HG03432 (cell line): ENCODE results near the gene ACOX3.
"Not testable (repeated sequence)": the region's sequence is repeated elsewhere in the genome, so short reads cannot be mapped to it uniquely, and the experiment has no call there.

Experiments
- ATAC-seq: cut with Tn5 transposase; IDR thresholded peaks from one replicate; pipeline ENCODE4 v1.9.1; 2021; ENCODE audit warnings: mild to moderate bottlenecking, moderate library complexity; ENCODE audit not compliant: unreplicated experiment

The ACOX3 gene

DNA sequence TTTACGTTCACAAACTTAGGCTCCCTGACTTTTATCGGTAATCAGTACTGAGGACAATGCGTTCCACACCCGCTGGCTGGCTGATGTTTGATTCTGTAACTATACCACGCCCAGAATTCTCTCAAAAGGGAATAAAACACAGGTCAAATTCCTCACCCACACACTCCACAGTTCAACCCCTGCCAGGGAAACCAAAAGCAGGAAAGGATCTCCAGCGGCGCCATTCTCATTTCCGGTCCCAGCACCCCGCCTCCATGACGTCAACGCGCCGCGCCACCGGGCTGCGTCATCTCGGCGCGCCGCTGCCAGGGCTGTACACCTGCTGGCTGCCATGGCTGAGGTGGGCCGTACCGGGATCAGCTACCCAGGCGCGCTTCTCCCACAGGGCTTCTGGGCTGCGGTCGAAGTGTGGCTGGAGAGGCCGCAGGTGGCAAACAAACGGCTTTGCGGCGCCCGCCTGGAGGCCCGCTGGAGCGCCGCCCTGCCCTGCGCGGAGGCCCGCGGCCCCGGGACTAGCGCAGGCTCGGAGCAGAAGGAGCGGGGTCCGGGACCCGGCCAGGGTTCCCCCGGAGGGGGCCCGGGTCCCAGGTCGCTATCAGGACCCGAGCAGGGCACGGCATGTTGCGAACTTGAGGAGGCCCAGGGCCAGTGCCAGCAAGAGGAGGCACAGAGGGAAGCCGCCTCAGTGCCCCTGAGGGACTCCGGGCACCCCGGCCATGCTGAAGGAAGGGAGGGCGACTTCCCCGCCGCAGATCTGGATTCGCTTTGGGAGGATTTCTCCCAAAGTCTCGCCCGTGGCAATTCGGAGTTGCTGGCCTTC lies at the start of gene ACOX3, which contains the start of gene TRMT44:
TSS of gene ACOX3 (minus strand) at position 232 of the 820 bp plus-strand sequence. CDS start 24,202 bp downstream, outside the sequence.
TSS of gene TRMT44 (plus strand) at position 286 of the 820 bp plus-strand sequence. CDS start at position 332, 46 bp downstream.
- ATAC-seq: peak; percentile 87

DNA sequence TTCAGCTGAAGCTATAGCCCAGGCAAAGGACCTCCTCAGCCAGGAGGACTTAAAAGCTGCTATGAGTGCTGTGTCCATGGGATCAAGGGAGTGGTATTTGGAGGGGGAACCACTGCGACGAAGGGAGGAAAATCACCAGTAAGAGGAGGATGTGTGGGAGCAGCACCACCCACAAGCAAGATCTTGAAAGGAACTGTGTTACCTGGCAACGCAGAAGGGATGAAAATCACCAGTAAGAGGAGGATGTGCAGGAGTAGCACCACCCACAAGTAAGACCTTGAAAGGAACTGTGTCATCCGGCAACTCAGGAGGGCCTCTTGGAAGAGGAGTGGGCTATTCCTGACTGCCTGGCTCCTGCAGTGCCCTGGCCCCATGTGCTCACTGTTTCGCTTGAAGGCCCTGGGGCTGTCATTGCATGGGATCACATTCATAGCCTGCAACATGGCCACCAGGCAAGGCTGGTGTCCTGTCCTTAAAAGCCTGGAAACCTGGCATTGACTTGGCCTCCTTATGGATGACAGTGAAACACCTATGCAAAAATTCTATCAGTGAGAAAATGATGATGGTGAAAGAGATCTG lies 48.4 kb upstream of the ACOX3 start:
- no peak for ATAC-seq

DNA sequence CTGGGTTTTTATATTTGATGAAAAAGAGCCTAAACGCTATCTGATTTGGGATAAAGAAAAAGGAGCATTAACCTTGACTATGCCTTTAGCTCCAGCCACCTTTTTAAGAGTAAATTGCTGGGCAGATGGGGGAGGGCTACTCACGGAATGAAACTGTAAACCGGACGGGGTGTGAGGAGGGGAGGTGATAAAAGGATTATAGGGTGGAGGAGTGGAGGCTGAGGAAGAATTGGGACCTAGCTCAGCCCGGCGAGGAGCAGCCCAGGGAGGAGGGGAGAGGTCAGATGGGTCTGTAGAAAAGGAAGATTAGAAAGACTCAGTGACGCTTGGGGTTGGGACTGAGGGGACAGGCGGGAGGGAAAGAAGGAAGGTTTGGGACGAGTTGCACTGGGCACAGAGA lies 46.1 kb upstream of the ACOX3 start:
- ATAC-seq: not testable (repeated sequence)

DNA sequence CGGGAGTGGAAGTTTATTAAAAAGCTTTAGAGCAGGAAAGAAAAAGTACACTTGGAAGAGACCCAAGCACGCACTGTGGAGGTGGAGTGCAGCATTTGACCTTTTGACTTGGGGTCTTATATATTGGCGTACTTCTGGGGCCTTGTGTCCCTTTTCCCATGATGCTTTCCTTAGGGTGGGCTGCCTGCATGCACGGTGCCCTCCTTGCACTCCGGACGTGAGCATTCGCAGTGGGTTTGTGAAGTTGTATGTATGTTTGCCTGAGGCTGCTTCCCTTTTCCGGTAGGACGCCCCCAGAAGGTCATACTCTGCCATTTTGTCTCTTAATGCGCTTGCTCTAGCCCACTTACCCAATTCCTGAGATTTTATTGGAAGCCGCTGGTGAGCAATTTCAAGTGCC lies 39.7 kb upstream of the ACOX3 start:
- ATAC-seq: no peak

GRCh38 chr4:8478801-8479744 lies 38.5 kb upstream of the ACOX3 start:
- ATAC-seq: no peak

- ATAC-seq: no peak
Observed at GRCh38 chr4:8478371-8478770, 37.8 kb upstream of the ACOX3 start.

DNA sequence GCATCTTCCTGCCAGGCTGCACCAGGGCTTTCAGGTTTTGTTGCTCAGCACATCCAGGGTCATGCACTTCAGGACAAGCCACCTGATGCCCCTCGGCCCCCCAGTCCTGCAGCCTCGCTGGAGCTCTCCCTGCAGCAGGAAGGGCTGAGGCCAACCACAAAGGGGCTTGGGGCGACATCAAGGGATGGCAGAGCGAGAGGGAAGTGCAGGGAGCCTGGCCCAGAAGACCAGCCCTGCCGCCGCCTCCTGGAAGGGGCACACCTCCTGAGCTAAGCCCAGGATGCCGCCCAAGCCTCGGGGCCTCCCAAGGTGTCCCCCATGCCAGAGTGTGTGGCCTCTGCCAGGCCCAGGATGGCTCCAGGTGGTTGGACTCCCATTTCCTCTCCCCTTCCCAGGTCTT lies 37.2 kb upstream of the ACOX3 start:
- ATAC-seq: no peak

DNA sequence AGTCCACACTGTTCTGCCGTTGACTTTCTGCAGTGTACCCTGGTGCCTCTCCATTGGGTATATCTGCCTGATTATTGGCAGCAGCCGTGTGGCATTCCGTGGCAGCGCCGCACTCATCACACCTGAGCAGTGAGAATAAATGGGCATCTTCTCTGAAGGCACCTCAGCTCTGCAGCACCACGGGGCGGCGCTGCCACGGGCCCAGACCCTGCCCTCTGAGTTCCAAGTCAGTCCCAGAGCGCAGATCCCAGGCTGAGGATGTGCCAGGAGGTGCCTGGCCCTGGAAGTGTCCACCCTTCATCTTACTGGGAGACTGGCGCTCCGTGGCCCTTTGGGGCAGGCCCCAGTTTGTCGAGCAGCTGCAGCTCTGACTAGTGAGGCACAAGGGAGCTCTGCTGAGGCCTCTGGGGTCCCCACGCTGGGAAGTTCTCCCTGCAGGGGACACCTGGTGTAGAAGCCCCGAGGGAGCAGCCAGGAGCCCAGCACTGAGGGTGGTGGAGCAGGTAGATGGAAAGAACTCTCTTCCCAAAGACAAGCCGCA lies 36.6 kb upstream of the ACOX3 start:
- ATAC-seq: no peak

DNA sequence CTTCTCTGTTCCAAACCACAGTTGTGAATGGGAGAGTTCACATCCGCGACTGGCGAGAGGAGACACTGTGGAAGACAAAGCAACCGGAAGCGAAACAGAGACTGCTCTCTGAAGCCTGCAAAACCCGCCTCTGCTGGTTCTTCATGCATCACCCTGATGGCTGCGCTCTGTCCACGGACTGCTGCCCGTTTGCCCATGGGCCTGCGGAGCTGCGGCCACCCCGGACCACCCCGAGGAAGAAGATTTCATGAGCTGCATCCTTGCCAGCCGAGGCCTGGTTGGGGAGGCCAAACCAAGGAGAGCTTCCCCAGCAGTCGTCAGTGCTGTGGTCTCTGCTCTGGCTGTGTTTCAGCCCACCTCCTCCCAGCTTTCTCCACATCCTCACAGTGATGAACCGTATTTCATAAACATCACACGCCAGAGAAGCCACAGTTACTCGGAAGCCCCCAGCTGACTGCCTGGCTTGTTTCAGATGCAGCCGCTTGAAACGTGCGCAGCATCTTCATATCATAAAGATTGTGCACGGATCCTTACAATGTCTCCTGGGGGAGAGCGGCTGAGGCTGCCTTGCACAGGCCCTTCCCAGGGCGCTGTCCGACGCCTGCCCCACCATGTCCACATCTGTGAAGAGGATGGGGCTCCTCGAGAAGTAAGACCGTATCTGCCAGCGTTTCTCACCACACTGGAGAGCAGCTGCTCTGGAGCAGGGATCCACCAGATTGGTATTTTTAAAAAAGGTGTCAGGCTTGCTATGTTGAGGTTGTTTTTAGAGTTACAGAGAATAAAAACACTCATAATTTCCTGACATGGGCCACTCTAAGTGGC lies 35.4 kb upstream of the ACOX3 start:
- ATAC-seq: no peak

DNA sequence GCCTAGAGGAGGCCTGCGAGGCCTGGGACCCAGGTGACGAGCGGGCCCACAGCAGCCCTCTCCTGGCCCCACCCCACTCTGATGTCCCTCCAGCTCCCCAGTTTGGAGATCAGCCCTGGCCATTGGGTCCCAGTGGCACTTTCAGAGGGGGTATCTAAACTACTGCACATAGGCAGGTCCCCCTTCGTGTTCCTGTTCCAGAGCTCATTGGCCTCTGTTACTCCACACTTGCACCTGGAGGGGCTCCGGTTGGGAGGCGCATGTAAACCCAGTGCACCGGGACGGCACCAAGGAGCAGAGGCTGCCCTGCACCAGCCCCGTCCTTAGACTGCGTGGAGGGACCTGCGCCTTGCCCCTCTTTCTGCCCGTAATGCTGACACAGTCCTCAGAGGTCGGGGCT lies 34.3 kb upstream of the ACOX3 start:
- no peak for ATAC-seq

DNA sequence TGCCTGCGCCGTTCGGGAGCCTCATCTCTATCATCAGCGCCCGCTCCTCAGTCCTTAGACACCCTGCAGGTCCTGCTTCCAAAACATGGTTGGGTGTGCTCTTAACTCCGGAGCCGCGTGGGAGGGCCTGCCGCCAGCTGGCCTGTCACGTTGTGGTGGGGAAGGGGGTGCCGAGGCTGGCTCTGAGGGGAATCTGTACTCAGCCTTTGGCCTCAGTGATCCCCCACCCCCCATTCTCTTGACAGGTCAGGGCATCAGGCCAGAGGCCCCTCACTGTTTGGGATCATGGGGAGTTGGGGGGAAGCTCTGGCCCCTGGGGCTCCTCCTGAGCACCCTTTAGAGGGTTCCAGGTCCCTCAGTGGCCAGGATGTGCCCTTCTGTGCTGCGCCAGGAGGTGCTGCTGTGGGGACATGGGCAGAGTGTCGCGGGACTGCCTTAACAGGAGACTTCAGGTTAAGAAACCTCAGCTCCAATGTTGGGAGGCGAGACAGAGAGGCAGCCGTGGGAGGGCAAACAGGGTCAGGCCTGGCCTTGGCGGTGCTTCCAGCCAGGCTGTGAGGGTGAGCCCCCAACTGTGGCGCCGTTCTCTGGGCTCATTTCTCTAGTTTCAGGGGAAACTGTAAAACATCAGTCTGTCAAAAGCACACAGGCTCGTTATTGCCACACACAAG lies 33.5 kb upstream of the ACOX3 start:
- ATAC-seq: no peak

DNA sequence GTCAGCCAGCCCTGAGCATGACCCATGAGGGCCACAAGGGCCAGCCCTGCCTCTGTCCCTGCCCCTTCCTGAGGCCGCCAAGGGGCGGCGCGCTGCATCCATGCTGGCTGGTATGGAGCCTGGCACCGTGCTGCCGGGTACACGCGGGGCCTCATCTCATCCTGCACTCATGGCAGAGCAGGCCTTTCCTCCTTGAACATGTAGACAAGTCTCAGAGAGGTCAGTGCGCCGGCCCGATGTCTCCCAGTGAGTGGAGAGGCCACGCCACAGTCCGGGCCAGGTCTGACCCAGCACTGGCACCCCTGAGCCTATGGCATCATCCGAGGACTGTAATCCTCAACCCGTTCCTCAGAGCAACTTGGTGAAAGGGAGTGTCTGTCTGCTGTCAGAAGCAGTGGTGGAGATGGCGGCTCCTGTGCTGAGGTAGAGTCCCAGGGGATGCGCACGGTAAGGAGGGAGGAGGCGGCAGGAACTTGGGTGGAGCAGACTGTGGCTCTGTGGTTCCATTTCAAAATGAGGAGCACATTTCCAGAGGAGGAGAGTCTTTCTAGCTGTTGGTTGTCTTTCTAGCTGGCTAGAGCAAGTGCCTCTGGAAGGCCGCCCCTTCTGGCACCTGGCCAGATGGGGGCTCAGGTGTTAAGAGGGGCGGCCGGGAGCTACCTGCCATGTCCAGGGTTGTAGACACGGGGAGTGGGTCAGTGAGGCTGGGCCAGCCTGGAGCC lies 32.8 kb upstream of the ACOX3 start:
- ATAC-seq: no peak

- no peak for ATAC-seq
Observed at GRCh38 chr4:8472689-8473197, 32.2 kb upstream of the ACOX3 start.

DNA sequence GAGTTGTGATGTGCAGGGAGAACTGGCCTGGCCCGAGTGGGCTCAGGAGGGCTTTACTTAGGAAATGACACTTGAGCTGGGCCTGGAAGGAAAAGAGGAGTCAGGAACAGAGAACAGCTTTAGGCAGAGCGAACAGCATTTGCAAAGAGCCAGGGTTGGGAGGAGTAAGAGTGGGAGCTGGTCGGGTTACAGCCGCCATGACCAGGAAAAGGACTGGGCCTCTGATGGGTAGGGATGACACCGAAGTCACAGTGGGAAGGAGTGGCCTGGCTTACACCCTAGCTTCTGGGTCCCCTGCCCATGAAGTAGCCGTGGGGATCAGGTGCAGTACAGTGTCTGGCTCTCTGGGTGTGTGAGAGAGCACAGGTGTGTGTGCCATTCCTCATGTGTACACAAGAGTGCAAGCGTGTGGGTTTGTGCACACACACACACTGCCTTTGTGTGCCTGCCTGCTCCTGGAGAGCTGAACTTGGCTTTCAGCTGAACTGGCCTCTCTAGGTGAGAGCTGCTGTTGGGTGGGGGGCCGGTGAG lies 31.7 kb upstream of the ACOX3 start:
- no peak for ATAC-seq

DNA sequence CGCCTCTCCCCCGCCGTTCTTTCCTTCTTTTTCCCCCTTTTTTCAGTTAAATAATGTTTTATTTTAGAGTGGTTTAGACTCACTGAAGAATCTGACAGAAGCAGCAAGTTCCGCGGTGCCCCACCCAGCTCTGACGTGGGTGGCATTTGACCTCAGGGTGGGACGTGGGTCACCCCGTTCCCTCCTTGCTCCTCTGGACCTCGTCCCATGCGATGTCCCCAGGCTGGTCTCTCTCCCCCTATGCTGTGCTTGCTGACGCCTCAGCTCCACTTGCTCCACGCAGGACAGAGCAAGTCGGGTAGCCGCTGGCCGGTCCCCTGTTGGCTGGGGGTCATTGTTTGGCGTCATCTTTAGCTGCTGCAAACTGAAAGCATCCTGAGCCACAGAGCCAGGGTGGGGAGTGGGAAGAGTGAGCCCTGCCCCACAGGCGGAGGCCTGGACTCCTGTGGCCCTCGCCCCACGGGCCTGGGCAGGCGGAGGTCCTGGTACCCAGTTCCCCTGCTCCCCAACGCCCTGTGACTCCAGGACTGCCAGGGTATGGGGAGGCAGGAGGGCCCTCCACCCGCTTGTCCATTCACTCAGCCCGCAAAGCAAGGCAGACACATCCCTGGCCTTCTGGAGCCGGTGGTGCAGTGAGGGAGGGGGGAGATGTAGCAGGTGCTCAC lies 30.8 kb upstream of the ACOX3 start:
- ATAC-seq: no peak

- no peak for ATAC-seq
Observed at GRCh38 chr4:8470451-8471024, 30.0 kb upstream of the ACOX3 start.

DNA sequence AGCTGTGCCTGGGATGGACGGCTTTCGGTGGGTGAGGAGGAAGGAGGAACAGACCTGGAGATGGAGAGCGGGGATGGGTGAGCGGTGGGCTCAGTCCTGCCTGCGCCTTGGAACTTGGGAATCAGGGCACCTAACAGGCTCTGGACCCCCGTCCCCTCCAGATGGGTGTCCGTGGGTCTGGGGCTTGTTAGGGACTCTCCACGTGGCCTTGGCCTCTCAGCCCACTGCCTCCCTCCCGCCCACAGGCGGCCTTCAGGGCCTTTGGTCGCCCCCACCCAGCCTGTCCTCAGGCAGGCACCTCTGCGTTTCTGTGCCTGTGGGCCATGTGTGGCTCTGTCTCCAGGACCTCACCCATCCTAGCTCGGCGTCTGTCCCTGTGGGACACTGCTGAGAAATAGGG lies 29.0 kb upstream of the ACOX3 start:
- ATAC-seq: no peak
